Stimulated activated CD4-positive, alpha-beta T cell treated with anti-CD3 and anti-CD28 coated beads, Interleukin-15, amount 100 ng/mL, for 1 hour (primary cell): ENCODE results near the gene SLC12A5.
A peak's percentile ranks its signal among the peaks of the same experiment; 100 is the strongest.

Source experiments
- DNase-seq, 2 donors: peaks; one replicate each; pipeline ENCODE4 v3.0.0-alpha.2; 2020; ENCODE audit warnings: low read depth in 1 of 2, low spot score in 1 of 2

SLC12A5 gene

GRCh38 chr20:46006022-46006705 lies 22.9 kb upstream of the SLC12A5 start:
- DNase-seq = no peak

GRCh38 chr20:46006964-46007363 lies 22.1 kb upstream of the SLC12A5 start:
- DNase-seq = no peak

- DNase-seq = no peak
Observed at GRCh38 chr20:46007671-46008070, 21.3 kb upstream of the SLC12A5 start.

- DNase-seq = no peak
Observed at GRCh38 chr20:46009816-46010215, 19.2 kb upstream of the SLC12A5 start.

DNA sequence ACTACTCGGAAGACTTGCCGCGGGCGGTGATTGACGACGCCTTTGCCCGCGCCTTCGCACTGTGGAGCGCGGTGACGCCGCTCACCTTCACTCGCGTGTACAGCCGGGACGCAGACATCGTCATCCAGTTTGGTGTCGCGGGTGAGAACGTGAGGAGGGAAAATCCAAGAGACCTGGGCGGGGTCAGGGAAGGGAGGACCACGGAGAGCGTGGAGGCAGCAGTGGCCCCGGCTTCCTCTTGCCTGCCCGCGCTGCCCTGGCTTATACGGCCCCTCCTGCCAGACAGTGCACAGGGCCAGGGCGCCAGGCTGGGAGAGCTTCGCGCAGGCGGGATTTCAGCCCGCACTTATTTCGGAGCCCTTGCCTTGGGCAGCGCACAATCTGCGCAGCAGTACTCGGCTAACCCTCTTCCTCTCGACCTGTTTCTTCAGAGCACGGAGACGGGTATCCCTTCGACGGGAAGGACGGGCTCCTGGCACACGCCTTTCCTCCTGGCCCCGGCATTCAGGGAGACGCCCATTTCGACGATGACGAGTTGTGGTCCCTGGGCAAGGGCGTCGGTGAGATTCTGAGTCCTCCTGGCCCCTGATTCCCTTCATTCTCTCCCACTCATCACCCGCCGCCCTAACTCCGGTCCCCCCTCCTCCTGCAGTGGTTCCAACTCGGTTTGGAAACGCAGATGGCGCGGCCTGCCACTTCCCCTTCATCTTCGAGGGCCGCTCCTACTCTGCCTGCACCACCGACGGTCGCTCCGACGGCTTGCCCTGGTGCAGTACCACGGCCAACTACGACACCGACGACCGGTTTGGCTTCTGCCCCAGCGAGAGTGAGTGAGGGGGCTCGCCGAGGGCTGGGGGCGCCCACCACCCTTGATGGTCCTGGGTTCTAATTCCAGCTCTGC lies 18.3 kb upstream of the SLC12A5 start:
- no peak for DNase-seq

- DNase-seq = no peak
Observed at GRCh38 chr20:46011631-46012482, 17.2 kb upstream of the SLC12A5 start.

- no peak for DNase-seq
Observed at GRCh38 chr20:46012921-46013320, 16.1 kb upstream of the SLC12A5 start.

DNA sequence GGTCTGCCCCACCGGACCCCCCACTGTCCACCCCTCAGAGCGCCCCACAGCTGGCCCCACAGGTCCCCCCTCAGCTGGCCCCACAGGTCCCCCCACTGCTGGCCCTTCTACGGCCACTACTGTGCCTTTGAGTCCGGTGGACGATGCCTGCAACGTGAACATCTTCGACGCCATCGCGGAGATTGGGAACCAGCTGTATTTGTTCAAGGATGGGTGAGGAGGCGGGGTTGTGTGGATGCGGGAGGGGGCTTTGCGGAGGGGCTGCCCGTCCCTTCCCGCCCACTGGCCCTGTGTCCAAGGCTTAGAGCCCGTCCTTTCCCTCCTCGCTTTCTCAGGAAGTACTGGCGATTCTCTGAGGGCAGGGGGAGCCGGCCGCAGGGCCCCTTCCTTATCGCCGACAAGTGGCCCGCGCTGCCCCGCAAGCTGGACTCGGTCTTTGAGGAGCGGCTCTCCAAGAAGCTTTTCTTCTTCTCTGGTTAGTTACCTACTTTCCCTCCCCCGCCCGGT lies 15.6 kb upstream of the SLC12A5 start:
- no peak for DNase-seq

DNA sequence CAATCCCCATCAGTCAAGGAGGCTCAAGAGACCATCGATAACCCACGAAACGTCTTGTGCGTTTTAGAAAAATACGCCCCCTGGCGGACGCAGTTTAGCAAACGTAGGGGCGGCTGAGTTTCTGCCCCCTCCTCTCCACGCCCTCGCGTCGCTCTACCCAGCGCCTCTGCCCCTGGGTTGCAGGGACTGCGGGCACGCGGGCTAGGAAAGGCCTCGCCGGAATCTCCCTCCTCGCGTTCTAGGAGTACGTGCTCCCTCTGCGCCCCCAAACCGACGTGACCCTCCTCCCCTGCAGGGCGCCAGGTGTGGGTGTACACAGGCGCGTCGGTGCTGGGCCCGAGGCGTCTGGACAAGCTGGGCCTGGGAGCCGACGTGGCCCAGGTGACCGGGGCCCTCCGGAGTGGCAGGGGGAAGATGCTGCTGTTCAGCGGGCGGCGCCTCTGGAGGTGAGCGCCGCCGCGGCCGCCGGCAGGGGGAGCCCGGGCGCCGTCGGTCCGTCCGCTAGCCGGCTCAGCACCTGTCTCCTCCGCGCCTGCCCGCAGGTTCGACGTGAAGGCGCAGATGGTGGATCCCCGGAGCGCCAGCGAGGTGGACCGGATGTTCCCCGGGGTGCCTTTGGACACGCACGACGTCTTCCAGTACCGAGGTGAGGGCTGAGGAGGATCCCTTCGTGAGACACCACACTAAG lies 15.0 kb upstream of the SLC12A5 start:
- DNase-seq = peak; percentile 45 to 61

- DNase-seq = no peak
Observed at GRCh38 chr20:46014517-46015396, 14.3 kb upstream of the SLC12A5 start.

- no peak for DNase-seq
Observed at GRCh38 chr20:46017272-46017671, 11.7 kb upstream of the SLC12A5 start.

DNA sequence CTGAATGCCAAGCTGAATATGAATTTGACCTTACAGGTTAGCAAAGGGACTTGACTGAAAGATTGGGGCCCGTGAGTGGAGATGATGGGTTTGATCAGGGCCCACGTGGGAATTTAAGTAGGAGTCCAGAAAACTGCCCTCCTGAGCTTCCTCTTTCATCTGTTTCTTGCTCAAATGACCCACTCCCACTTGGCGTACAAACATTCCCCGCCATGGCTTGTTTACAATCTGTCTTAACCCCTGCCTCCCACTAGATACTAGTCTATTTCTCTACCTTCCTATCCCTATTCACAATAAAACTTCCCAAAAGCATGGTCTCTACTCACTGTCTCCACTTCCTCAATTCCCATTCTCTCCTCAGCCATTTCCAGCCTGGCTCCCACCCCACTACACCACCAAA lies 10.9 kb upstream of the SLC12A5 start:
- DNase-seq = no peak

DNA sequence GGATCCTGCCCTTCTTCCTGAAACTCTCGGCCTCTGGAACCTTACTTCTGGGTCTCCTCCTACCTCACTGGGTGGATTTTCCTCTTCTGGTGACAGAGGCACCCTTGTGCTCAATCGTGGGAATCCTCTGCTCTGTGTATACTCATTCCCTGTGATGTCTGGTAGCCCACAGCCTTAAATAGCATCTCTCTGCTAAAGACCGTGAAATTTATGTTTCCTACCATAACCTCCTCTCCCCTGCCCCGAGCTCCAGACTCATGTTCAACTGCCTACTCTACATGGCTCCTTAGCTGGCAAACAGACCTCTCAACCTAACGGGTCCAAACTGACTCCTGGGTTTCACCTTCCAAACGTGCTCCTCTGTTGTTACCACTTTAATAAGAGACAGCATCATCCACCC lies 10.4 kb upstream of the SLC12A5 start:
- no peak for DNase-seq

GRCh38 chr20:46020555-46020954 lies 8.5 kb upstream of the SLC12A5 start:
- DNase-seq = no peak

GRCh38 chr20:46021361-46022359 lies 7.4 kb upstream of the SLC12A5 start:
- peak in 1 of 2 donors; percentile 31 for DNase-seq

GRCh38 chr20:46022411-46023147 lies 6.4 kb upstream of the SLC12A5 start:
- DNase-seq = peak; percentile 48 to 68

DNA sequence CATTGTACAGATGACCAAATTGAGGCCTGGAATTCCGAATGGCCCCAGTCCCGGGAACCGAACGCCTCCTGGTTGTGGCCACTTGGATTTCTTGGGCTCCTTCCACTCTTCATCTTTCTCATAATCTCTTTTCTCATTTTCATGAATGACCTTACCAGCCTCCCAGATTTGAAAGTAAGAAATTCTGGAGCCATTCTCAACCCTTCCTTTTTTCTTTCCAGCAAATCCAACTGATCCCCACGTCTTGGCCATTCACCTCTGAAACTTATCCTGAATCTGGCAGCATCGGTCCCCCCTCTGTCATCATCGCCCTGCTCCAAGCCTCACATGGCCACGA lies 5.9 kb upstream of the SLC12A5 start:
- no peak for DNase-seq

- no peak for DNase-seq
Observed at GRCh38 chr20:46023999-46024398, 5.0 kb upstream of the SLC12A5 start.
